ENCODE measurements around the gene ETS2.

DNA sequence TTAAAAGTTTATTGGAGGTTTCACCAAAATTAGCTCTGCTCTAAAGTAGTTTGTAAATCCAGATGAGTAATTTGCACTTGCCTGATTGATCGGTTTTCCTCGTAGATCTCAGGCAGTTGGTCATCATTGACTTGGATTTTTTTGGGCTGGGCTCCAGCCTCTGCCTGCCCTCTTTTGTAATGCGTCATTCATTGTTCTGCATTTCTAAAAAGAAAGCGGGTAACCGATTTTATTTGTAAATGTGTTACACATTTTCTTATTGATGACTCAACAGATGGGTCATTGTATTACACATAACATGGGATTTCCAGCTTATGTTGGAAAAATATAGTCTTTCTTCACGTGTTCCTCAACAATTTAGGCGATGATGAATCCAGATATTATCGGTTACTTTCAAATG is 5.5 kb downstream of the ETS2 start:
- TF ChIP-seq, protein P1, sequence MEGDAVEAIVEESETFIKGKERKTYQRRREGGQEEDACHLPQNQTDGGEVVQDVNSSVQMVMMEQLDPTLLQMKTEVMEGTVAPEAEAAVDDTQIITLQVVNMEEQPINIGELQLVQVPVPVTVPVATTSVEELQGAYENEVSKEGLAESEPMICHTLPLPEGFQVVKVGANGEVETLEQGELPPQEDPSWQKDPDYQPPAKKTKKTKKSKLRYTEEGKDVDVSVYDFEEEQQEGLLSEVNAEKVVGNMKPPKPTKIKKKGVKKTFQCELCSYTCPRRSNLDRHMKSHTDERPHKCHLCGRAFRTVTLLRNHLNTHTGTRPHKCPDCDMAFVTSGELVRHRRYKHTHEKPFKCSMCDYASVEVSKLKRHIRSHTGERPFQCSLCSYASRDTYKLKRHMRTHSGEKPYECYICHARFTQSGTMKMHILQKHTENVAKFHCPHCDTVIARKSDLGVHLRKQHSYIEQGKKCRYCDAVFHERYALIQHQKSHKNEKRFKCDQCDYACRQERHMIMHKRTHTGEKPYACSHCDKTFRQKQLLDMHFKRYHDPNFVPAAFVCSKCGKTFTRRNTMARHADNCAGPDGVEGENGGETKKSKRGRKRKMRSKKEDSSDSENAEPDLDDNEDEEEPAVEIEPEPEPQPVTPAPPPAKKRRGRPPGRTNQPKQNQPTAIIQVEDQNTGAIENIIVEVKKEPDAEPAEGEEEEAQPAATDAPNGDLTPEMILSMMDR (IDR thresholded peaks at IDR 0.05; ENCODE audit: insufficient read depth, low read length, poor library complexity, severe bottlenecking): no peak
- TF ChIP-seq EZH2phosphoT487 (conservative IDR thresholded peaks at IDR 0.05; ENCODE audit: low read length): no peak
